Stimulated activated CD8-positive, alpha-beta memory T cell treated with anti-CD3 and anti-CD28 coated beads, Interleukin-15, amount 100 ng/mL, for 48 hours (primary cell): ENCODE measurements around the gene PLD5.
"Not testable (repeated sequence)": the region's sequence is repeated elsewhere in the genome, so short reads cannot be mapped to it uniquely, and the experiment has no call there.

ENCODE experiments used
- DNase-seq, 2 donors: peaks; one replicate each; pipeline ENCODE4 v3.0.0-alpha.2; 2020; ENCODE audit warnings: low read depth in 2 of 2

PLD5 gene

DNA sequence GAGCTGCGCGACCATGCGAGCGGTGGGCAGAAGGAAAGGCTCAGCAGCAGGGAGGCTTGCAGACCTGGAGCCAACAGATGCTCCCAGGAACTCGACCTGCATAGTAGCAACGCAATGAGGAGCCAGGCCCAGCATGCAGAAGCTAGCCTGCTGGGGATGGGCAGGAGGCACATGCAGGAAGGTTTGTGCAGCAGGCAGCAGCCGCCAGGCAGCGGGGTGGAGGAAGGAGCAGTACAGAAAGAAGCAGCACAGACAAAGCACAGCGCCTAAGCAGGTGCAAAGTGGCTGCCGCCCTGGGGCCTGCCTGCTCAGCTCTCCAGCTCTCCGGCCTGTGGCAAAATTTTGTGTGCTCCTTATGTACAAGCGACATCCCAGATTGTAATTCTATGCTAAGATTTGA lies 312.1 kb downstream of the PLD5 start:
- DNase-seq, result no peak

DNA sequence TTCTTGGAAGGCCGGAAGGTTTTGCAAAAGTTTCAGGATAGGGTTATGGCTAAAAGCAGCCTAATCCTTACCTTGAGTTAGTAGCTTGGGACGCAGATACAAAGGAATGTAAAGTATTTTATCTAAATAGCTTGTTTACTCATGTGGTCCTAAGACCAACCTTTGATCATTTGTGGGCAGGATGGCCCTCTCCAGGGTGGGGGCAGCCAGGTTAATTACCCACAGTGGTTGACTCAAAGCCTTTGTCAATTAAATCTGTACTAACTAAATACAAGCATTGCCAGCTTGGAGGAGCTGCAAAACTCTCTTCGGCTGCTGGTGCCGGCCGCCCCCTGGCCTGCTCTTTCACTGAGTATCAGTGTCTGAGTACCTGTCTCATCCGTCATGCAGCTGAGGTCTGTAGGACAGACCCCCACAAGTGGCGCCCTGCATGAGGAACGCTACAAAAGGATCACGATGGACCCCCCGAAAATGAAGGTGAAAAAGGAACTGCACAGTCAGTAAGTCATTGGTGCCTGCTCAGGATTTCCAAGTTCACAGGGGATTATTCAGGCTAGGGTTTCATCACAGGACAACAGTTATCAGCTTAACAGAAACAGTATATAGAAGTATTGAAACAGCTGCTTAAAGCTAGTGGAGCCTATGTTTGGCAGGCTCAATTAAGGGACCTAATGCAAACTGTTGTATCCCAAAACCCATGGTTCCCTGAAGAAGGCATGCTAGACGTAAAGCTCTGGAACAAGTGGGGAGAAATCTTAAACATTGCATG lies 313.1 kb downstream of the PLD5 start:
- no peak for DNase-seq

DNA sequence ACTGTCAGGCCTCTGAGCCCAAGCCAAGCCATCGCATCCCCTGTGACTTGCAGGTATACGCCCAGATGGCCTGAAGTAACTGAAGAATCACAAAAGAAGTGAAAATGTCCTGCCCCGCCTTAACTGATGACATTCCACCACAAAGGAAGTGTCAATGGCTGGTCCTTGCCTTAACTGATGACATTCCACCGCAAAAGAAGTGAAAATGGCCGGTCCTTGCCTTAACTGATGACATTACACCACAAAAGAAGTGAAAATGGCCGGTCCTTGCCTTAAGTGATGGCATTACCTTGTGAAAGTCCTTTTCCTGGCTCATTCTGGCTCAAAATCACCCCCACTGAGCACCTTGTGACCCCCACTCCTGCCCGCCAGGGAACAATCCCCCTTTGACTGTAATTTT lies 314.2 kb downstream of the PLD5 start:
- not testable (repeated sequence) for DNase-seq

DNA sequence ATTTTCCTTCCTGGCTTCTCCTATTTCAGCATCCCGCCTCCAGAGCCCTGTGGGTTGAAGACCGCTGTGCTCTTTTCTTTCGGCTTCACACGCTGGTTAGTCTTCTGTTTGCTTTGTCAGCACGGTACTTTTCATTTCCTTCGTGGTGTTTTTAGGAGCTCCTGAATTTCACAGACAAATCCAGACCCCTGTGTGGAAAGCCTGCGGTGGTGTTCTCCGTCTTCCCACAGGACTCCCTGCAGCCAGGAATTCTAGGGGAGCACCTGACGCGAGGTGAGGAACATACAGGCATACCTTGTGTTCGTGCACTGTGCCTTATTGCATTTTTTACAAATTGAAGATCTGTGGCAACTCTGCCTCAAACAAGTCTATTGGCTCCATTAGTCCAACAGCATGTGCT lies 315.4 kb downstream of the PLD5 start:
- DNase-seq, result no peak

DNA sequence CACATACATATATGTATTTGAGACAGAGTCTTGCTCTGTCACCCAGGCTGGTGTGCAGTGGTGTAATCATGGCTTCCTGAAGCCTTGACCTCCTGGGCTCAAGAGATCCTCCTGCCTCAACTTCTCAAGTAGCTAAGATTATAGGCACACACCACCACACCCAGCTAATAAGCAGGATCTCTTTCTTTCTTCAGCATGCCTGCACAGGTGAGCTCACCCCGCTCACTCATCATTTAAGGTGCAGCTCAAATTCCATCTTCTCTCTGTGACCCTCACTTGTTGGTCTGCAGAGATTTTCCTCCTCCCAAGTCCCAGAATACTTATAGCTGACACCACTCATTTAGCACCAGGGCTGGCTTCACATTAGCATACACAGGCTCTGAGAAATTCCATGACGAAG lies 316.5 kb downstream of the PLD5 start:
- DNase-seq, result no peak

DNA sequence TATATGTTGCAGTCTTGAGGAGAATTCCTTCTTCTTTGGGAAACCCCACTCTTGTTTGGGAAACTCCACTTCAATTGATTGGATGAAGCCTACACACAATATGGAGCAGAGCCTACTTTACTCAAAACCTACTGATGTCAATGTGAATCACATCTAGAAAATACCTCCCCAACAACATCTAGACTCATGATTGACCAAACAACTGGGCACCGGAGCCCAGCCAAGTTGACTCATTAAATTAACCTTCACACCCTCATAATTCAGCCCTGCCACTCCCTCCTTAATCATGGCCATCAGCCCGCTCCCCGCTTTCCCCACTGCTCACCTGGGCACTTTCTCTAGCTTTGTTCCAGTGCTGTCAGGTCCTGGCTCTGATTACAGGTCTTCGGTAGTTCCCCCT lies 317.5 kb downstream of the PLD5 start:
- no peak for DNase-seq

DNA sequence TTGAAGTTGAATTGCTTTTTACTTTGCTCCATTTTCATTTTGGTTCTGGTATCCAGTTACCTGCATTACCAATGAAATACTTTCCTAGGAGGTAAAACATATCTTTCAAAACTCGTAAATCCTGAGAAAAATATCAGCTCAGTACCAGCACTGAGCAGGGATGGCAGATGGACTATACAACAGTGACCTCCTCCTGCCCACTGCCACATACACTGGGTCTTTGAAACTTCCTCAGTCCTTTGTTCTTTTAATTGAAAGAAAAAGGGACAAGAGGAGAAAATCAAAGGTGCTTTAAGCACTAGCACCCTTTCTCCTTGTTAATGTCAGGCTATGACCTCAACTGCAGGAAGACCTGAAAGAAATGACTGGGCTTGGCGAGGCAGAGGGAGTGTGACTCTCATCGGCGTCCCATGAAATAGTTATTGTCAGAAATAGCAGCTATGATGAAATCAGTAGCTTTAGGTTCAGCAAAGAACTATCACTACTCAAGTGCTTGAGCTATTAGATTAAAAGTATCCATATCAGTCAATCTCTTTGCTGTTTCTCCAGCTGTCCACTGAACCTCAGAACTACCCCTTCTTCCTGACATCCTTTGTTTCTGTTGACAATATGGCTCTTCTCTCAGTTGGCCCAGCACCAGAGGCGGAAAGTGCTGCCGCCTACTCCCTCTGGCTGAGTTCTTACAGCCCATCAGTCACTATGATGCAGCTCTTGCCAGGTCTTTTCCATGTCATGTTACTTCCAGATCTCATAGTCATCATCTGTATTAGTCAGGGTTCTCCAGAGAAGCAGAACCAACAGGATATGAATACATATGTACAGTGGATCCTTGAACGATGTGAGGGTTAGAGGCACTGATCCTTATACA lies 318.6 kb downstream of the PLD5 start:
- DNase-seq, result no peak

DNA sequence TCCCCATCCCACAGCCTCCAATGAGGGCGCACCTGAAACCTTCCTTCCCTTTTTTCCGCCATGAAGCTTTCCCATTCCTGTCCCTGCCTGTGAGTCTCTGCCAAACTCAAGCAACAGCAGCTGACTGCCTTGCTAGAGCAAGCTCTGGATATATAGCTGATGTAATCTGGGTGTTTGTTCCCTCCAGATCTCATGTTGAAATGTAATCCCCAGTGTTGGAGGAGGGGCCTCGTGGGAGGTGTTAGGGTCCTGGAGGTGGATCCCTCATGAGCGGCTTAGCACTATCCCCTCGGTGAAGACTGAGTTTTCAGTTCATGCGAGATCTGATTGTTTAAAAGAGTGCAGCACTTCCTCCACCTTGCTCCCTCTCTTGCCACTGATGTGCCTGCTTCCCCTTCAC lies 321.2 kb downstream of the PLD5 start:
- no peak for DNase-seq

DNA sequence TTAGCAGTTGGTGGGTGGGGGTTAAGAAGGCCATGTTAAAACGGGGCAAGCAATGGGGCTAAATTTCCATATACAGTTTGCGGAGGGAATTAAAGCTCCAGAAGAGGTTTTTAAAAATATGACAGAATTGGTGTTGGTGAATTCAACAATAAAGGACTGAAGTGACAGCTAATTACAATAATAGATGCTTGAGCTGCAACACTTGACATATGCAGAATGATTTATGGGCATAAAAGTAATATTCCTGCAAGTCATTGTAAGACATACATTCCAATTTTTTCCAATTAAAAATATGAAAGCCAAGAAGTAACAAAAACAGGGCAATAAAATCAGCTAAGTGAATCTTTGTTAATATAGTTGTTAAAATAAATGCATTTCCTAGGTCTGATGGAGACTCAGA lies 323.4 kb downstream of the PLD5 start:
- DNase-seq, result no peak

DNA sequence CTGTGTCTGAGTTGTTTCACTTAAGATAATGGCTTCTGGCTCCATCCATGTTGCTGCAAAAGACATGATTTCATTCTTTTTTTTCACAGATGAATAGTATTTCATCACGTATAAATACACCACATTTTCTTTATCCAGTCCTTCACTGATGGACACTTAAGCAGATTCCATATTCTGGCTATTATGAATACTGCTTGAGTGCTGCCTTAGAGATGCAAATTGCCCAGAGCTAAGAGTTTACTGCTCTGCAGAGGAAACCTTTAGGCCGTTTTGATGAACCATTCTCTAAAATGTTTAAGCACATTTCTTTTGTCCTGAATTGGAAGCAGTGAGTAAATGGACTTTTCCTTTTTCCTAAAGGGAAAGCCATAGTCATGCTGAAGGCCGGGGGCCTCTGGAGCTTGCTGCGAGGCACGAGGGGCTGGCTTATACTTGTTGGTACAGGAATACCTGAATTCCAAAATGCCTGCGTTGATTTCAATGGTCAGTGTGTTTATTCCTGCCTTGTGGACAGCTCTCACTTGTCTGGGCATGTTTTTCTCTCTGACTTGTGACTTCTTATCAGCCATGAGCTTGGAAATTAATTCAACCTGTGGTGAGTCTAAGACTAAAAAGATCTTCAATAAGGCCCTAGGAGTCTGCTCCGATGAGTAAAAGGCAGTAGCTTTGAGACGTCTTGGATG lies 324.6 kb downstream of the PLD5 start:
- DNase-seq, result no peak

DNA sequence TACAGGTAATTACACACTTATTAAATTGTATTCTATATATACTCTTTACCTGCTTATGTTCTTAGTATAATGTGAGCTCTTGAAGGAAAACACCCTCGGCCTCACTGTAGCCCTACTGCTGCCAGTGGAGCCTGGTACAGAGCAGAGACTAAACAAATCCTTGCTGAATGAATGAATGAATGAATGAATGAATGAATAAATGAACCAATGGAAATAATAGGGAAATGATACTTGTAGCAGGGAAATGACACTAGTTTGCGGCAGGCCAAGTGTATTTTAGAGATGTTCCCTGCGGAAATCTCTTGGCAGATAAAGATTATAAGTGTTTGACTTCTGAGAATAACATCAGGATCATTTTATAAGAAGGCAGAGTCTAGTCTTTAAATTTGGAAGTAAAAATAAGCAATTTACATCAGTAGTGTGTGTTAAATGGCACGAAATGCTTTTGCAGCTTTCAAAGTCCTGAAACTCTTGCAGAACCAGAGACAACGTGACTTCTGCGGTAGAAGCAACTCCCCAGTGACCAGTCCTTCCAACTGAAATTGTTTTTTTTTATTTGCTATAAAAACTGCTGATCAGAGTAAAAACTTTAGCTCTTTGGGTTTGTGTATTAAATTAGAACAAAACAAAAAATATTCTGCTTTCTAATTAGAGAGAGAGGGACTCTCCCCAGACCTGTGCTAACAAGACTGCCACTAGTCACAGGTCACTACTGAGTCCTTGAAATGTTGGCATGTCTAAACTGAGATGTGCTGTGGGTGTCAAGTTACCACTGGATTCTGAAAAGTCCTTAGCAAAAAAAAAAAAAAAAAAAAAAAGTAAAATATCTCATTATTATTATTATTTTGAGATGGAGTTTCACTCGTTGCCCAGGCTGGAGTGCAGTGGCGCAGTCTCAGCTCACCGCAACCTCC lies 326.3 kb downstream of the PLD5 start:
- no peak for DNase-seq

DNA sequence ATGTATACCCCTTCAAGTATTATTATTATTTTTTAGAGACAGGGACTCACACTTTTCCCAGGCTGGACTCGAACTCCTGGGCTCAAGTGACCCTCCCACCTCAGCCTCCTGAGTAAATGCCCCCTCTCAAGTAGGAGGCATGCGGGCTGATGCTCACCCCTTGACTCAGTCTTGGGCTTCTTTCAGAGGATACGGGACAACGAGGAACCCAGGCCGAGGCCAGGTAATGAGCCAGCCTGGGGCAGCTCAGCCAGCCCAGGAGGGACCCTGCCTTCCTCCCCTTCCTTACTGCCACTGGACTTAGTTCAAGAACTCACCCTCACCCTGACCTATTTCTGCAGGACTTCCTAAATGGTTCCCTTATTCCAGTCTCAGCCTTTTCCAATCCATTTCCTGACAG lies 327.6 kb downstream of the PLD5 start:
- no peak for DNase-seq

DNA sequence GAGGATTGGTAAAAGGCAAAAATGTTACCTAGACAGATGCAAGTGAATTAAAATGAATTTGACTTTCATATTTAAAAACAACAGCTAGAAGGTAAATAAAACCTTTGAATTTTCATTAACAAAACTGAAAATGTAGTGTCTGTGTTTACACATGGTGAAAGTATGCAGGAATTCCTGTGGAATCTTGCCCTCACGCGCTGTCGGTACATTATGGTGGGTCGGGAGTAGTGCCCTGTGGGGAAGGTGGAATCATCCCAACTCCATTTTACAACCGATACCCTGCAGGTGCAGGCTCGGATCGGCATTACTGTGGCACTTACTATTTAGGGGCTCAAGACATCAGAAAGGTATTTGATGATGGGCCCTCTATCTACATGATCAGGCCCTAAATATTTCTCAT lies 328.4 kb downstream of the PLD5 start:
- DNase-seq, result no peak

DNA sequence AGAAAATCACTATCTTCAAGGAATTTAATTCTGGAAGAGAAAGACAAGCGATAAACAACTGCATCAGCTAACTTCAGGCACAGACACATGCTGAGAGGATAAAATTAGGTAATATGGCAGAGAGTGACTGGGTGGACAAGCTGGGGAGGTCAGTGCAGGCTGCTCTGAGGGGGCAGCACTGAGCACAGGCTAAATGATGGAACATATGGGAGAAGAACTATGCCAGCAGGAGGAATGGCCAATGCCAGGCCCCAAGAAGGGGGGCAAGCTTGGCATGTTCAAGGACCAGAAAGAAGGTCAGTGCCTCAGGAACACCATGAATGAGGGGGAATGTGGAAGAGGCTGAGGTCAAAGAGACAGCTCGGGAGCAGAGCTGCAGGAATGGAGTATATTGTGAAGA lies 334.9 kb downstream of the PLD5 start:
- DNase-seq, result no peak

DNA sequence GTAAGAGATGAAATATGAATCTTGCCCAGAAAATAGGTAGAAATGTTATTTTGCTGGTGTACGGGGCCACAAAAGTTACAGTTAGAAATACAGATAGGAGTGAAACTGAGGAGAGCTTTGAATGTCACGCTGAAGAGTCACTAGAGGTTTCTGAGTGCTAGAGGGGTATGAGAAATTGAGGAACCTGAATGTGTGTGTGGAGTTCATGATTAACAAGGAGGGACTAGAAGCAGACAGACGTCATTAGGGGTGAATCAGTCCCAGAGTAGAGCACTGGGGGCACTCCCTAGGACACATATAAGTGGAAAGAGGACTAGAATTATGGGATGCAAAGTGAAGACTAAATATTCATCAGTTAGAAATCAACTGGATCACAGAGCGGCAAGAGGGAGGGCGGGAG lies 336.7 kb downstream of the PLD5 start:
- DNase-seq, result no peak

DNA sequence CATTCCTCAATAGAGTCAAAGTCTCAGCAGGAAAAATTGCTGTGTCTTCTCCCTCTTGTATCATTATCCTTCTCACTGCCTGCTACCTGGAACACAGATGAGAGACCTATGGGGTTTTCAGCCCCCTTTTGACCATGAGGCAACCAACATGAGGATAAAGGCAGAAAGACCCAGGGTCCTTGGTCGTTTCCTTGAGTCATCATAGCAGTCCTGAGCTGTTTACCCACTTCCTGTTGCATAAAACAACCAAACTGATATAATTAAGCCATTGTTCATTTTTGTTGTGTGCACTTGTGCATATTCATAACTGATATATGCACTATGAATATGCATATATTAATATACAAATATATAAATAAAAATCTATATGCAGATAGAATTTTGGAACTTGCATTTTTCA lies 337.3 kb downstream of the PLD5 start:
- DNase-seq, result no peak

DNA sequence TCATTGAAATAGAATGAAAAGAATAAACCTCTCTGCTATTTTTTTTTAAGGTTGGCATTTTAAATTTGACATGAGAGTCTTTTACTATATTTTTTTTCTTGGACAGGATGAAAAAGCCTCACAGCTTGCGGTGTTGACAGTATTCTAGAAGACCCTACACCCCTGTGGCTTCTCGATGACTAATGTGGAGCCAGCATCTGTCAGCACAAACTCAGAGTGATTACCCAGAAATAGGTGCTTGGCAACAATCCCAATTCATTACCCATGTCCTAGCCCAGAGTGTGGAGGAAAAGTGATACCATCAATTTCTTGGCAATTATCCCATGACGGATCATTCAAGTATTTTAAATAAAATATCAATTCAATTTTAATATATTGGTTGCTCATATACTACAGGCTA lies 338.8 kb downstream of the PLD5 start:
- DNase-seq, result no peak

DNA sequence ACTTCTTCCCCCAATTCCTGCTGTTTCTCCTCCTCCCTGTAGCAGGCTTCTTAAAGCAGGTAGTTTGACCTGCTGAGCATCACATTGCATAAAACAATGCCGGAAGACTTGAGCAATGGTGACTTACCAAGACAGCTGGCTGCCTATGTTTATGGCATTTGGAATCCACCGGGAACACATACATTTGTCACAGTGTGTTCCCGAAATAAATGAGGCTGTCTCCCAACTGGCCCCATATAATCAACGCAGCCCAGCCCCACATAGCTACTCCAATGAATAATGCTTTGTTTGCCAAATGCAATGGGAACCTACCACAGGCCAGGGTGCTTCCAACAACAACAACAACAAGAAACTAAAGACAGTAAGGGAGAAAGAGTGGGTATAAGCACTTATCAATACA lies 339.5 kb downstream of the PLD5 start:
- DNase-seq, result no peak

DNA sequence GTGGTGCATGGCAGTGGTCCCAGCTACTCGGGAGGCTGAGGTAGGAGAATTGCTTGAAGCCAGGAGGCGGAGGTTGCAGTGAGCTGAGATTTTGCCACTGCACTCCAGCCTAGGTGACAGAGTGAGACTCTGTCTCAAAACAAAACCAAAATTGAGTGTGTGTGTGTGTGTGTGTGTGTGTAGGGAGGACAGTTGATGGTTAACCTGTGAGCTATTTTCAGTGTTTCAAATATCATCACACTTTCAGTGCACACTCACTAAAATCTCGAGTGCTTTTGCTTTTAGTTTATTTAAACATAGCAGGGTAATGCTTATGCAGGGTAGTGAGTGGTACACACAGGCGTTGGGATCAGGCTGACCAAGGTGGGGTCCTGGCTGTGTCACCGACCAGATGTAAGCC lies 344.7 kb downstream of the PLD5 start:
- DNase-seq, result not testable (repeated sequence)

DNA sequence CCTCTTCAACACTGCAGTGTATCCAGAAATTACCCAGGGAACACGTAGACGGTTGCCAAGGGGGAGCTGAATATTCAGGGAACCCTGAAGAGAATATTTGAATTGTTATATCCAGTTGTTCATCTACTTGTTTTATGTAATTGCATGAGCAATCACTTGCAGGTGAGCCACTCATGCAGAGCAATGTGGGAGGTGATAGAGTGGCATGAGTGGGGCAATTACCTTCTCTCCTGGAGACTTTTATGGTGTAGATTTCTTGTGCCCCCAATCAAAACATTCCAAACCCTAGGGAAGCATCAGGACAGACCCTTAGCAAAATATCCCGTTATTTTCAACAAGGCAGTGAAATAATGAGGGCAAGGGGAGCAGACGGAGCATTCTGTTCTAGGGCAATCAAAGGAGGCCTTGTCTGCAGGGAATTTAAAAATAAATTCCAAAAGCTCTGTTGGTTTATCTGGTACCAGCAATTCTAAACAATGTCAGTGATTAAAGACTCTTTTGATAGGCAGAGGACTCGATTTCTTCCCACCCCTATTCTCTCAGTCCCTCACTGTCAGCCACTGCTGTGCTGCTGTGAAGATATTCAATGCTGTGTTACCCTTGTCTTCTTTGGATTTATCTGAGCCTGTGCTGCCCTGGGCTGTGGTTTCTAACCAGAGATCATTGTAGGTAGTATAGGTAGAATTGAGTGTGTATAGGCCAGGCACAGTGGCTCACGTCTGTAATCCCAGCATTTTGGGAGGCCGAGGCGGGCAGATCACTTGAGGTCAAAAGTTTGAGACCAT lies 345.4 kb downstream of the PLD5 start:
- no peak for DNase-seq

DNA sequence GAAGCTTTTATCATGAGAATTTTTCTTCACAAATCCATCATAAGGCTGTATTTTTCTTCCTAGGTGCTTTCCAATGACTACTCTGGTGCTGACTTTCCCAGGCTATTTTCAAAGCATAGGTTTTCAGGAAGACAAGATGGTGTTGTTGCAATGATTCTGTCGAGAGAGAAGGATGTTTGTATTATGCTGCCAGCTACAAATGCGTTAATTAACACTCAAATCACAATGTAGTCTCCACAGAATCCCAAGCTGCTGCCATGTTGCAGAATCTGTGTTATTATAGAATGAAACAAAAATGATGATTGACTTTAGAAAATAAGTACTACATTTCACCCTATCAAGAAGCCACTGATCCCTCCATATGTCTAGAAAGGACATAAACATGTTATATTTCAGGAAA lies 346.1 kb downstream of the PLD5 start:
- DNase-seq, result no peak
